K562 (cell line): Measurements from ENCODE around the gene CEP192.

ENCODE experiments used
- ELK1 ChIP-seq: sonication (generic); formaldehyde crosslinking; IDR thresholded peaks from 2 replicates; pipeline ENCODE4 v1.8.1; 2022; ENCODE audit warnings: missing genetic modification reagents
- PML ChIP-seq: IDR thresholded peaks from 2 replicates; pipeline ENCODE4 v1.6.1; 2012; ENCODE audit warnings: low read length, inconsistent platforms
- POLR2A ChIP-seq: fragments of 450-650 bp; conservative IDR thresholded peaks from 2 replicates; pipeline ENCODE4 v1.6.1; 2016
- PTBP1 ChIP-seq: fragments of 200-400 bp; formaldehyde crosslinking; IDR thresholded peaks from 2 replicates; pipeline ENCODE4 v1.6.1; 2017; ENCODE audit warnings: low read depth, low read length
- RBM17 ChIP-seq: fragments of 200-400 bp; formaldehyde crosslinking; IDR thresholded peaks from 2 replicates; pipeline ENCODE4 v1.6.1; 2017; ENCODE audit warnings: low read depth, mild to moderate bottlenecking, low read length, borderline replicate concordance
- RBM25 ChIP-seq: fragments of 200-400 bp; formaldehyde crosslinking; IDR thresholded peaks from 2 replicates; pipeline ENCODE4 v1.6.1; 2018; ENCODE audit warnings: low read length, low read depth, moderate library complexity; ENCODE audit not compliant: severe bottlenecking
- SIN3A ChIP-seq, 2 experiments: fragments of 150-350 bp in 1 of 2; IDR thresholded peaks; 2 replicates each; pipeline ENCODE4 v1.6.1; 2011 to 2016; ENCODE audit warnings: borderline replicate concordance in 2 of 2, low read depth in 2 of 2, low read length in 2 of 2, mild to moderate bottlenecking in 2 of 2, moderate library complexity in 2 of 2; ENCODE audit not compliant: control insufficient read depth in 1 of 2
- TCF7 ChIP-seq: sonication (generic); IDR thresholded peaks from 2 replicates; pipeline ENCODE4 v1.6.1; 2016; ENCODE audit warnings: antibody characterized with exemption, borderline replicate concordance
- USF2 ChIP-seq: sonication (generic); formaldehyde crosslinking; IDR thresholded peaks from 2 replicates; pipeline ENCODE4 v1.5.0; 2020; ENCODE audit warnings: missing genetic modification reagents
- YY1 ChIP-seq, 3 experiments: IDR thresholded peaks; 2 replicates each; pipeline ENCODE4 v1.6.1; 2011; ENCODE audit warnings: low read length in 2 of 3, mild to moderate bottlenecking in 2 of 3, moderate library complexity in 2 of 3, borderline replicate concordance in 1 of 3, control low read depth in 1 of 3, low read depth in 1 of 3; ENCODE audit not compliant: insufficient read depth in 3 of 3, insufficient replicate concordance in 2 of 3, control insufficient read depth in 1 of 3, insufficient read length in 1 of 3; ENCODE audit errors: extremely low read depth in 1 of 3
- ZNF449 ChIP-seq: fragments of 250-450 bp; sonication (Bioruptor Pico); IDR thresholded peaks from 2 replicates; pipeline ENCODE4 v1.8.0; 2022; ENCODE audit warnings: moderate library complexity, mild to moderate bottlenecking, inconsistent platforms
- TF ChIP-seq, protein P1 (sequence below), 3 experiments: IDR thresholded peaks in 2 of 3; conservative IDR thresholded peaks in 1 of 3; 2 replicates each; pipeline ENCODE4 v1.5.1; 2011 to 2012; ENCODE audit warnings: low read length in 3 of 3, mild to moderate bottlenecking in 3 of 3, control low read depth in 2 of 3, improper control_type of control experiment in 1 of 3, inconsistent platforms in 1 of 3, low read depth in 1 of 3, mixed read lengths in 1 of 3, moderate library complexity in 1 of 3; ENCODE audit not compliant: insufficient read depth in 2 of 3
- TF ChIP-seq, protein P2 (sequence below): sonication (generic); formaldehyde crosslinking; IDR thresholded peaks from 2 replicates; pipeline ENCODE4 v1.9.0; 2022; ENCODE audit warnings: mild to moderate bottlenecking, missing genetic modification reagents

GRCh38 chr18:12968115-12968514 is 23.0 kb upstream of the CEP192 start:
- TF ChIP-seq PTBP1 (no peak), ELK1 (CRISPR knock-in tag) (no peak), ZNF449 (CRISPR knock-in tag) (no peak), RBM17 (no peak), PML (no peak), YY1 (IDR thresholded peaks at IDR 0.05; ENCODE audit: borderline replicate concordance in 1 of 3, control insufficient read depth in 1 of 3, extremely low read depth in 1 of 3, insufficient read depth in 3 of 3, insufficient read length in 1 of 3, insufficient replicate concordance in 2 of 3, low read depth in 1 of 3, low read length in 2 of 3) (no peak), USF2 (CRISPR knock-in tag) (no peak), SIN3A (IDR thresholded peaks at IDR 0.05; ENCODE audit: borderline replicate concordance in 2 of 2, control insufficient read depth in 1 of 2, low read depth in 2 of 2, low read length in 2 of 2) (no peak), RBM25 (no peak), TCF7 (no peak), POLR2A (no peak)
- TF ChIP-seq, protein P1, sequence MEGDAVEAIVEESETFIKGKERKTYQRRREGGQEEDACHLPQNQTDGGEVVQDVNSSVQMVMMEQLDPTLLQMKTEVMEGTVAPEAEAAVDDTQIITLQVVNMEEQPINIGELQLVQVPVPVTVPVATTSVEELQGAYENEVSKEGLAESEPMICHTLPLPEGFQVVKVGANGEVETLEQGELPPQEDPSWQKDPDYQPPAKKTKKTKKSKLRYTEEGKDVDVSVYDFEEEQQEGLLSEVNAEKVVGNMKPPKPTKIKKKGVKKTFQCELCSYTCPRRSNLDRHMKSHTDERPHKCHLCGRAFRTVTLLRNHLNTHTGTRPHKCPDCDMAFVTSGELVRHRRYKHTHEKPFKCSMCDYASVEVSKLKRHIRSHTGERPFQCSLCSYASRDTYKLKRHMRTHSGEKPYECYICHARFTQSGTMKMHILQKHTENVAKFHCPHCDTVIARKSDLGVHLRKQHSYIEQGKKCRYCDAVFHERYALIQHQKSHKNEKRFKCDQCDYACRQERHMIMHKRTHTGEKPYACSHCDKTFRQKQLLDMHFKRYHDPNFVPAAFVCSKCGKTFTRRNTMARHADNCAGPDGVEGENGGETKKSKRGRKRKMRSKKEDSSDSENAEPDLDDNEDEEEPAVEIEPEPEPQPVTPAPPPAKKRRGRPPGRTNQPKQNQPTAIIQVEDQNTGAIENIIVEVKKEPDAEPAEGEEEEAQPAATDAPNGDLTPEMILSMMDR (IDR thresholded peaks at IDR 0.05 in 2 of 3, conservative IDR thresholded peaks at IDR 0.05 in 1 of 3; ENCODE audit: insufficient read depth in 2 of 3, low read depth in 1 of 3, low read length in 3 of 3), result no peak
- TF ChIP-seq, protein P2, sequence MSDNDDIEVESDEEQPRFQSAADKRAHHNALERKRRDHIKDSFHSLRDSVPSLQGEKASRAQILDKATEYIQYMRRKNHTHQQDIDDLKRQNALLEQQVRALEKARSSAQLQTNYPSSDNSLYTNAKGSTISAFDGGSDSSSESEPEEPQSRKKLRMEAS, result no peak
